ENCODE measurements around the gene TSPAN9. TPM values are rescaled to one million over a fixed set of nuclear protein-coding genes. Genes with fewer than 3 reads are reported as not detected.

Gene TSPAN9
- total and polyA plus RNA-seq, 9 of the 15 experiments (the other 6 are each of a cell fraction or from before 2014, with no cell fraction given) = 0.23 to 2.1 (median 0.60) TPM; not detected in 2

- POLR2A ChIA-PET = no interaction called here
- no peak for TF ChIP-seq POLR2H (tag; IDR thresholded peaks at IDR 0.05; ENCODE audit: low read depth)
- TF ChIP-seq TCF7 (IDR thresholded peaks at IDR 0.05; ENCODE audit: borderline replicate concordance) = no peak
- no peak for TF ChIP-seq POLR2AphosphoS5 (IDR thresholded peaks at IDR 0.05; ENCODE audit: control insufficient read depth, insufficient read depth, low read depth, low read length)
- TF ChIP-seq SRSF9 (IDR thresholded peaks at IDR 0.05; ENCODE audit: borderline replicate concordance, low read depth, low read length) = no peak
- TF ChIP-seq ZNF668 (CRISPR knock-in tag; IDR thresholded peaks at IDR 0.05) = no peak
- TF ChIP-seq ZSCAN32 (CRISPR knock-in tag; IDR thresholded peaks at IDR 0.05) = no peak
- no peak for TF ChIP-seq MED1 (CRISPR knock-in tag; IDR thresholded peaks at IDR 0.05; ENCODE audit: borderline replicate concordance)
- no peak for TF ChIP-seq KAT7 (CRISPR knock-in tag; IDR thresholded peaks at IDR 0.05; ENCODE audit: borderline replicate concordance)
- no peak for TF ChIP-seq ZNF41 (CRISPR knock-in tag; conservative IDR thresholded peaks at IDR 0.05)
- TF ChIP-seq CBFA2T2 (conservative IDR thresholded peaks at IDR 0.05) = no peak
- TF ChIP-seq ZNF707 (CRISPR knock-in tag; conservative IDR thresholded peaks at IDR 0.05) = no peak
- TF ChIP-seq ZSCAN29 (IDR thresholded peaks at IDR 0.05) = no peak
- no peak for TF ChIP-seq RBM39 (optimal IDR thresholded peaks at IDR 0.05; ENCODE audit: low read depth, low read length)
- no peak for TF ChIP-seq PHB (CRISPR knock-in tag; IDR thresholded peaks at IDR 0.05)
- no peak for TF ChIP-seq DPF2 (IDR thresholded peaks at IDR 0.05)
- H3K36me3 ChIP-seq (ENCODE audit: control insufficient read depth, insufficient read depth, low read length) = peaks cover 22% of the 10 kb centered on the region; the same call in 1 of the 3 replicates
- DNase-seq (ENCODE audit: extremely low read depth in 1 of 4, low spot score in 3 of 4) (no peak), FAIRE-seq (no peak), ATAC-seq (no peak)
- BruUV-seq (replicated peaks) = no TSS peak
- 47% methylated on average over 5 of the region's 8 CpGs for WGBS (ENCODE audit: insufficient coverage, low coverage, missing lambda C conversion rate)
- in situ Hi-C loops (cut with MboI) (no loop called here), intact Hi-C loops (cut with micrococcal nuclease) (no loop called here)
- H3K27me3 ChIP-seq (ENCODE audit: control insufficient read depth in 2 of 2, insufficient read depth in 2 of 2, low read length in 2 of 2) = peaks cover 0 to 2% of the 10 kb centered on the region in 2 experiments; a peak in 2 of 5 replicates
- no peaks in the 10 kb centered on the region for H3K79me2 ChIP-seq (ENCODE audit: control insufficient read depth, insufficient read depth, low read length)
- peaks cover 7% of the 10 kb centered on the region; the same call in 1 of the 2 replicates for H4K20me1 ChIP-seq (replicated peaks; ENCODE audit: control insufficient read depth, insufficient read depth, low read length)
- H3K4me1 ChIP-seq (replicated peaks in 1 of 2; ENCODE audit: control insufficient read depth in 2 of 2, insufficient read depth in 2 of 2, low read length in 2 of 2) = peaks cover 0 to 8% of the 10 kb centered on the region in 2 experiments; a peak in 2 of 5 replicates
- no peaks in the 10 kb centered on the region for H3K9me1 ChIP-seq (ENCODE audit: control insufficient read depth, insufficient read depth, low read length)
- no peak overlapping the region for H3K9ac ChIP-seq (ENCODE audit: insufficient read depth in 1 of 2, low read depth in 2 of 2, low read length in 2 of 2)
- H3K4me3 ChIP-seq = no peak overlapping the region
- CTCF ChIA-PET (ENCODE audit: low intra/inter-chr PET ratio) = no interaction called here
- no peak overlapping the region for H3K4me2 ChIP-seq (ENCODE audit: insufficient read depth, low read length)
- H3K27ac ChIP-seq (ENCODE audit: extremely low read depth, low read depth, low read length) = no peak overlapping the region
- no peak overlapping the region for H2AFZ ChIP-seq (ENCODE audit: low read depth, low read length)
- no peaks in the 10 kb centered on the region for H3K9me3 ChIP-seq (replicated peaks; ENCODE audit: control insufficient read depth, insufficient read depth, low read depth, low read length)
Observed at GRCh38 chr12:3044141-3044630, 33.0 kb upstream of the TSPAN9 start.

Measured in K562 (cell line).